SHP77 treated with DMSO at 0.1 percent for 48 hours (cell line): Measurements from ENCODE around the gene TNRC6B.

Source experiments
- DNase-seq: peaks from one replicate; lab custom pipeline; 2025; lab: John Stamatoyannopoulos, UW

Gene TNRC6B

GRCh38 chr22:40240160-40240559 is 62.4 kb downstream of the TNRC6B start:
- DNase-seq: no peak

DNA sequence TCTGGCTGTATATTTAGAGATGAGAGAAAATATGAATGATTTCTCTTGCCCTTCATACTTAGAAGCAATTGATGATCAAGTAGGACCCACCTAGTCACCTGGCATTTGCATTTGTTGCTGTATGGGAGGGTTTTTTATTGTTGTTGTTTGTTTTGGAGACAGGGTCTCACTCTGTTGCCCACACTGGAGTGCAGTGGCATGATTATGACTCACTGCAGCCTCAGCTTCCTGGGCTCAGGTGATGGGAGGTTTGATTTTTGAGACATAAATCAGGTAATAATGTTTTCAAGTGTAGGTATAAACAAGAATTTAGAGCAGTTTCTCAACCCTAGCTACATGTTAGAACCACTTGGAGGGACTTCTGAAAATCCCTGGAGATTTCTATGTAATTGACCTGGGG is 63.0 kb downstream of the TNRC6B start:
- no peak for DNase-seq

GRCh38 chr22:40241200-40241763 is 63.6 kb downstream of the TNRC6B start:
- DNase-seq: no peak

- DNase-seq: no peak
These were observed 66.2 kb downstream of the TNRC6B start for GRCh38 chr22:40243891-40244290.

DNA sequence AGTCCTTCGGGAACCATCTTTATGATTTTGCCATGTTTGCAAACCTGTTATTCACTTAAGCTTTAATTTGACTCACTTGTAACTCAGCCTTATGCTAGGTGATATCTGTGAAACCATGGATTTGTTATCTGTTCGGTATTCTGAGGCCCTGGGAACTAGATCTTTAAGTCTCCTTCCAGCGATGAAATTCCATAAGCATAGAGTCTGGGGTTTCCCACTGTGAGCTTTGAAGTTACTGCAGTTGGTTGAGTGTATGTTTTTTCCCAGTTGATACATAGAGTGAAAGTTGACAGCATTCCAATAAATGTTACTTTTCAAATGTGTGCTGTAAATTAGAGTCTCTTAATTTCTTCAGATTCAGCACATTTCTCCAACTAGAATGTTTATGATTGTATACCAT is 66.9 kb downstream of the TNRC6B start:
- no peak for DNase-seq

DNA sequence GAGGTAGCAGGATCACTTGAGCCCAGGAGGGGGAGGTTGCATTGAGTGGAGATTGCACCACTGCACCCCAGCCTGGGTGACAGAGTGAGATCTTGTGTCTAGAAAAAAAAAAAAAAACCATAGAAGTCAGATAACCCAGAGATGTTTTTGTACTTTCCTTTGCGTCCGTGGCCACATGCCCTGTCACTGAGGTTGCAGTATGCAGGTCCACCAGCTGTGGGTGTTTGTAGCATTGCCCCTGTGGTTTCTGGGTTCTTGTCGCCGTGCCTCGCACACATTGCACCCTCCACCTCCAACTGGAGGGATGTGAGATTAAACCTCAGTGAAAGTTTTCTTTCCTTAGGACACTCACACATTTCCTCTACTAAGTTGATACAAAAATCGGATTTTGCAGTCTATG is 70.3 kb downstream of the TNRC6B start:
- no peak for DNase-seq

DNA sequence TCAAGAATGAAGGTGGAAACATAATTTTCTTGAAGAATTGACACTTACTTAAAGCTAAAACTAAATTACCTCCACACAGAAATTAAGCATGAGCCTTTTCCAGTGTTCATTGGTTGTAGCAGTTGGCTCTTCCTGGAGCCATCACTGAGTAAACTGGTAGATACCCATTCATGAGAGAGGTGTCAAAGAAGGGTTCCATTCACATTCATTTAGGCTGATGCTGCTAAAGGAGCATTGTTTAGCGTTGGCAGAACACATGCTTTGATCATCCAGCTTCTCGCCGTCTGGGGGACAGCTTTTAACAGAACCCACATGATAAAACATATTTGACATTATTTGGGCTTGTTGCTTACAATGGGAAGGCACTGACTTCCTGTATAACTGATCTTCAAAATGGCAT is 71.6 kb downstream of the TNRC6B start:
- no peak for DNase-seq

GRCh38 chr22:40250608-40251007 is 72.9 kb downstream of the TNRC6B start:
- no peak for DNase-seq

DNA sequence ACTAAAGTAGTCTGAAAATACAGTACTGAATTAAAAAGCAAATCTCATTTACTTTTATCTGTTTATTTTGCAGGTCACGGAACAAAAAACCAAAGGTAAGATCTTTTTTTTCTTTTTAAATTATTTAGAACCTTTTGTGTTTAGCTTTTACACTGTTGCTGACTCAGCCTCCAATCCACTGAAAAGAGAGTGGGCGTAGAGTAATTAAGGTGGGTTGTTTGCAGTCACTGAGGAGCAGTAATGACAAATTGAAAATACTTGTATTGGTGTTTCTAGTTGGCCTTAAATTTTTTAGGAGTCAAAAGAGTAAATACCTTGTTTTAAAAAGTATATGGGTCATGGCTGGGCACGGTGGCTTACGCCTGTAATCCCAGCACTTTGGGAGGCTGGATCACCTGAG is 73.4 kb downstream of the TNRC6B start:
- DNase-seq: no peak

- no peak for DNase-seq
These were observed 74.4 kb downstream of the TNRC6B start for GRCh38 chr22:40252146-40252545.

DNA sequence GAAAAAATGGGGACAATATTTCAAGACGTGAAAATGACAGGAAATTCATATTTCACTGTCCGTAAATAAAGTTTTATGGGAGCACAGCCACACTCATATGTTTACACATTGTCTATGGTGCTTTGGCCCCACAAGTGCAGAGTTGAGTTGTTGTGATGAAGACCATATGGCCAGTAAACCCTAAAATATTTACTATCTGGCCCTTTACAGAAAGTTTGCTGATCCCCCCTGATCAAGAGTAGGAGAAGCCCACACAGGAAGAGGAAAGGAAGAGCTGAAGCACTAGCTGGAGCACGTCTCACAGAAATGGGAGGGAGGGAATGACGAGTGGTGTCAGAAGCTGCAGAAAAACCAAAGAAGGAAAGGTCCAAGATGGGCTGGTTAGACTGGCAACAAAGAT is 78.8 kb downstream of the TNRC6B start:
- no peak for DNase-seq

- DNase-seq: no peak
These were observed 80.3 kb downstream of the TNRC6B start for GRCh38 chr22:40258017-40258416.

GRCh38 chr22:40258501-40258915 is 80.8 kb downstream of the TNRC6B start:
- DNase-seq: no peak

DNA sequence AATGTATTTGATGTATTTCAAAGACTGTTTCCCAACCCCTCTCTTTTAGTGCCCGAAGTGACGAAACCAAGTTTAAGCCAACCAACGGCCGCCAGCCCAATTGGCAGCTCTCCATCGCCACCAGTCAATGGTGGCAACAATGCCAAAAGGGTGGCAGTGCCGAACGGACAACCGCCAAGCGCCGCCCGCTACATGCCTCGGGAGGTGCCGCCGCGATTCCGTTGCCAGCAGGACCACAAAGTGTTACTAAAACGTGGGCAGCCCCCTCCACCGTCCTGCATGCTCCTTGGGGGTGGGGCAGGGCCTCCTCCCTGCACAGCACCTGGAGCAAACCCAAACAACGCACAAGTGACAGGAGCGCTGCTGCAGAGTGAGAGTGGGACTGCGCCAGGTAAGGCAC is 84.1 kb downstream of the TNRC6B start:
- DNase-seq: no peak

GRCh38 chr22:40263191-40263590 is 85.5 kb downstream of the TNRC6B start:
- no peak for DNase-seq

DNA sequence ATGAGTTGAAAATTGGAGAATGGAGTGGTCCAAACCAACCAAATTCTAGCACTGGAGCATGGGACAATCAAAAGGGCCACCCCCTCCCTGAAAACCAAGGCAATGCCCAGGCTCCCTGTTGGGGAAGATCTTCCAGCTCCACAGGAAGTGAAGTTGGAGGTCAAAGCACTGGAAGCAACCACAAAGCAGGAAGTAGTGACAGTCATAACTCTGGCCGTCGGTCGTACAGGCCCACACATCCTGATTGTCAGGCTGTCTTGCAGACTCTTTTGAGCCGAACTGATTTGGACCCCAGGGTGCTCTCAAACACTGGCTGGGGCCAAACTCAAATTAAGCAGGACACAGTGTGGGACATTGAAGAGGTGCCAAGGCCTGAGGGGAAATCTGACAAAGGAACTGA is 88.1 kb downstream of the TNRC6B start:
- no peak for DNase-seq

DNA sequence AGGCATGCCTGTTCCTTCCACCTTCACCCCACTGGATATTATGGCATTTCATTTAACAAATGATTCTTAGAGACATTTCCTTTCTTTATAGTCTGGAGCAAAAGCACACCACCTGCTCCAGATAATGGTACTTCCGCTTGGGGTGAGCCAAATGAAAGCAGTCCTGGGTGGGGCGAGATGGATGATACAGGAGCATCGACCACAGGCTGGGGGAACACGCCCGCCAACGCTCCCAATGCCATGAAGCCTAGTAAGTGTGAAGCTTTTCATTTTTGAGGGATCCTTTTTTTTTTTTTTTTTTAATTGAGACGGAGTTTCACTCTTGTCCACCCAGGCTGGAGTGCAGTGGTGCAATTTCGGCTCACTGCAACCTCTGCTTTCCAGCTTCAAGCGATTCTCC is 92.3 kb downstream of the TNRC6B start:
- DNase-seq: no peak

GRCh38 chr22:40270748-40271373 is 93.1 kb downstream of the TNRC6B start:
- no peak for DNase-seq

- DNase-seq: no peak
These were observed 93.7 kb downstream of the TNRC6B start for GRCh38 chr22:40271440-40271839.

DNA sequence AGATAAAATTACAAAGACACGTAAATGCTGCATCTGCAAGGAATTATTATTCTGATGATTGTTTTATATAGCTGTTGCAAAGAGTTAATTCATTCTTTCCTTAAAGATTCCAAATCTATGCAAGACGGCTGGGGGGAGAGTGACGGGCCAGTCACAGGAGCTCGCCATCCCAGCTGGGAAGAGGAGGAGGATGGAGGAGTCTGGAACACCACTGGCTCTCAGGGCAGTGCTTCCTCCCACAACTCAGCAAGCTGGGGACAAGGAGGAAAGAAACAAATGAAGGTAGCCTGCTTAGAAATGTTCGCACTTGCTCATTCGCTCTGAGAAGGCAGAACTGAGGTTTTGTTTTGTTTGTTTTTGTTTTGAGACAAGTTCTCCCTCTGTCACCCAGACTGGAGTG is 95.6 kb downstream of the TNRC6B start:
- DNase-seq: no peak

GRCh38 chr22:40276996-40277823 is 99.5 kb downstream of the TNRC6B start:
- DNase-seq: no peak

- no peak for DNase-seq
These were observed 101.3 kb downstream of the TNRC6B start for GRCh38 chr22:40279017-40279416.

DNA sequence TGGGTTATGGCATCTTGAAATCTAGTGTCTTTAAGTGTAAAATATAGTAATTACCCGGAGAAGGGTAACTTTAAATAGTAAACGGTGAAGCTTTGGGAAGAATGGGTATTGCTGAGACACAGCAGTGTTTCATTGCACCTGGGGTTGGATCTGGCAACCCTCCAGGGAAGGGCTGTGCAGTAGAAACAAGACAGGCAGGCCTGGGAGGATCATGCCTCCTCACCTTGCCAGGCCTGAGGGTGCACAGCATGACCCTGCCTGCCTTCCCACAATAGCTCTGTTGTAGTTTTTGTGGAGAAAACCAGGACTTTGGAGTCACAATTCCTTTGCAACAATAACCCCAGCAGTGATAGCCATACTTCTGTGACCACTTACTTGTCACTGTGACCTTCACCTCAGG is 104.0 kb downstream of the TNRC6B start:
- no peak for DNase-seq
